Heart left ventricle (tissue), 16 donors: ENCODE data around the gene SLC7A5. TPM values are rescaled to one million over a fixed set of nuclear protein-coding genes. Genes with fewer than 3 reads are reported as not detected.

ENCODE experiments used
- ATAC-seq, 4 donors: fragments of 200-7000 bp; cut with Tn5 transposase; one replicate each; pipeline ENCODE4 v1.9.1; 2020 to 2022; ENCODE audit warnings: moderate library complexity in 4 of 4, mild to moderate bottlenecking in 3 of 4, moderate number of reproducible peaks in 1 of 4
- DNase-seq, 5 donors: peaks; one replicate each; pipeline ENCODE4 v3.0.0-alpha.2; 2020
- H3K27ac ChIP-seq, 12 donors: fragments of 200-600 bp; sonication (generic) in 4 of 12; one replicate each; pipeline versions ENCODE4 v1.5.0 to v1.8.0; 2016 to 2022; ENCODE audit warnings: mild to moderate bottlenecking in 2 of 12
- H3K27me3 ChIP-seq, 9 donors: fragments of 200-600 bp; sonication (generic) in 2 of 9; one replicate each; pipeline versions ENCODE4 v1.5.1 to v1.8.0; 2016 to 2022; ENCODE audit warnings: mild to moderate bottlenecking in 3 of 9
- H3K36me3 ChIP-seq, 9 donors: fragments of 200-600 bp; sonication (generic) in 2 of 9; one replicate each; pipeline versions ENCODE4 v1.5.0 to v1.8.0; 2018 to 2022; ENCODE audit warnings: mild to moderate bottlenecking in 2 of 9
- H3K4me1 ChIP-seq, 12 donors: fragments of 200-600 bp; sonication (generic) in 4 of 12; one replicate each; pipeline versions ENCODE4 v1.5.0 to v1.8.0; 2016 to 2022; ENCODE audit warnings: mild to moderate bottlenecking in 3 of 12
- H3K4me3 ChIP-seq, 12 donors: fragments of 200-600 bp; sonication (generic) in 4 of 12; one replicate each; pipeline versions ENCODE4 v1.5.0 to v1.8.0; 2017 to 2022; ENCODE audit warnings: mild to moderate bottlenecking in 9 of 12, moderate library complexity in 4 of 12
- H3K9me3 ChIP-seq, 12 donors: fragments of 200-600 bp; sonication (generic) in 4 of 12; one replicate each; pipeline versions ENCODE4 v1.5.0 to v1.8.0; 2016 to 2022; ENCODE audit warnings: mild to moderate bottlenecking in 1 of 12
- CTCF ChIP-seq, 12 donors: fragments of 200-600 bp; sonication (generic) in 4 of 12; IDR thresholded peaks; one replicate each; pipeline versions ENCODE4 v1.5.0 to v1.8.0; 2018 to 2022; ENCODE audit warnings: antibody characterized with exemption in 12 of 12, mild to moderate bottlenecking in 5 of 12
- POLR2A ChIP-seq, 2 donors: fragments of 450-650 bp; IDR thresholded peaks; one replicate each; pipeline ENCODE4 v1.6.1; 2017; ENCODE audit warnings: antibody characterized with exemption in 2 of 2, mild to moderate bottlenecking in 2 of 2, moderate library complexity in 2 of 2
- WGBS, 4 donors: extraction: QIAGEN DNeasy Blood & Tissue Kit in 2 of 4; methylation state at CpG; one replicate each; pipeline versions ENCODE4 v1.1.5 to v1.1.7; 2013 to 2018; 5-methylcytosine and 5-hydroxymethylcytosine counted together
- intact Hi-C, 10 donors: fragments of 100-400 bp; cut with DNase I; formaldehyde crosslinking; loops; one replicate each; pipeline versions ENCODE4 v1.11.1 to v1.14.2; 2022
- polyA plus RNA-seq, 2 donors: library from polyadenylated mRNA; stranded (reverse); fragments of 200-250 nt; gene quantifications; one replicate each; pipeline ENCODE4 v1.2.3, GENCODE V29; 2013
- total RNA-seq, 9 donors: library from RNA; depleted of rRNA in 2 of 9; stranded (reverse); fragments of >200 nt in 2 of 9; fragmentation: NEBNext Ultra II Directional in 3 of 9; extraction: Animal tissue kit (Norgen Biotek cat#: 25700) in 3 of 9; gene quantifications; one replicate each; pipeline versions ENCODE4 v1.1.0 to v1.2.4, GENCODE V29; 2016 to 2023
- donor health status: ischemic (EF 13 %, LVEDD 7.1; RV severe dilation, severe dysfunction).
- donor health status: healthy with polysubstance abuse.
- donor health status: DM: no; HTN: yes; CAD: no.
- donor health status: DM: no; HTN: no; CAD: no.
- donor health status: ischemic (EF 25% LVEDD 6.9; RV normal size, moderate dysfunction).
- donor health status: ischemic (EF 25% LVEDD 5.7; RV mildly dilated, moderate dysfunction).
- donor health status: healthy.
- donor health status: DM: yes; HTN: yes; CAD: no.
- donor health status: ischemic (EF 35%, LVEDD 5.7; RV mildly dilated, moderate dysfunction).
- donor health status: nonischemic (EF 11% LVEDD 7.7; RV severe dilation, severe dysfunction).
- donor health status: DM: yes; HTN: yes; CAD: no.
- donor health status: PGD.
- donor health status: ischemic (EF 29% LVEDD 5.4; RV normal size, mild dysfunction).
- donor health status: nonischemic (EF 23%, LVEDD 6.1; RV moderate dilation, normal function).

Gene SLC7A5
- total and polyA plus RNA-seq, 11 donors: 1.7 to 12.2 (median 3.2) TPM

GRCh38 chr16:87833548-87833947 is 35.8 kb downstream of the SLC7A5 start:
- peaks cover 0 to 13% (median 4%) of the 10 kb centered on the region in 12 donors for H3K4me1 ChIP-seq
- H3K27me3 ChIP-seq: no peaks in the 10 kb centered on the region
- DNase-seq (no peak), ATAC-seq (no peak)
- 93 to 97% (median 95%) methylated on average over 12 to 16 of the region's 16 CpGs for WGBS, 4 donors
- peaks cover 0 to 51% (median 0%) of the 10 kb centered on the region in 9 donors for H3K36me3 ChIP-seq
- intact Hi-C loops: no loop called here
- no peak overlapping the region for H3K27ac ChIP-seq
- TF ChIP-seq CTCF (IDR thresholded peaks at IDR 0.05) (no peak), POLR2A (IDR thresholded peaks at IDR 0.05) (no peak)
- H3K4me3 ChIP-seq: no peak overlapping the region
- no peaks in the 10 kb centered on the region for H3K9me3 ChIP-seq

- Histone ChIP-seq H3K9me3 (no peaks in the 10 kb centered on the region), H3K27ac (no peak overlapping the region), H3K4me1 (peaks cover 0 to 13% (median 4%) of the 10 kb centered on the region in 12 donors), H3K4me3 (no peak overlapping the region), H3K36me3 (peaks cover 0 to 46% (median 0%) of the 10 kb centered on the region in 9 donors), H3K27me3 (no peaks in the 10 kb centered on the region)
- intact Hi-C loops: no loop called here
- TF ChIP-seq CTCF (IDR thresholded peaks at IDR 0.05) (no peak), POLR2A (IDR thresholded peaks at IDR 0.05) (no peak)
- ATAC-seq (no peak), DNase-seq (no peak)
- WGBS, 4 donors: 92 to 94% (median 93%) methylated on average over 25 to 34 of the region's 34 CpGs
Observed at GRCh38 chr16:87832741-87833502, 36.4 kb downstream of the SLC7A5 start.

- Histone ChIP-seq H3K4me3 (no peak overlapping the region), H3K27ac (no peak overlapping the region), H3K9me3 (no peaks in the 10 kb centered on the region), H3K4me1 (peaks cover 0 to 11% (median 3%) of the 10 kb centered on the region in 12 donors), H3K36me3 (peaks cover 0 to 38% (median 0%) of the 10 kb centered on the region in 9 donors), H3K27me3 (no peaks in the 10 kb centered on the region)
- 86 to 93% (median 88%) methylated on average over 3 to 6 of the region's 6 CpGs for WGBS, 4 donors
- TF ChIP-seq POLR2A (IDR thresholded peaks at IDR 0.05) (no peak), CTCF (IDR thresholded peaks at IDR 0.05) (no peak)
- intact Hi-C loops: no loop called here
- ATAC-seq: no peak
- no peak for DNase-seq
Observed at GRCh38 chr16:87832137-87832527, 37.2 kb downstream of the SLC7A5 start.

- H3K27me3 ChIP-seq: no peaks in the 10 kb centered on the region
- H3K4me1 ChIP-seq: peaks cover 0 to 7% (median 0%) of the 10 kb centered on the region in 12 donors
- peaks cover 0 to 37% (median 0%) of the 10 kb centered on the region in 9 donors for H3K36me3 ChIP-seq
- DNase-seq (no peak), ATAC-seq (no peak)
- intact Hi-C loops: no loop called here
- WGBS, 4 donors: 91 to 93% (median 93%) methylated on average over 15 to 31 of the region's 31 CpGs
- H3K9me3 ChIP-seq: no peaks in the 10 kb centered on the region
- TF ChIP-seq CTCF (IDR thresholded peaks at IDR 0.05): no peak
- TF ChIP-seq POLR2A (IDR thresholded peaks at IDR 0.05): no peak
- no peak overlapping the region for H3K4me3 ChIP-seq
- H3K27ac ChIP-seq: no peak overlapping the region
Observed at GRCh38 chr16:87831421-87832136, 37.7 kb downstream of the SLC7A5 start.
